Measurements from ENCODE around the gene ALKBH6.

DNA sequence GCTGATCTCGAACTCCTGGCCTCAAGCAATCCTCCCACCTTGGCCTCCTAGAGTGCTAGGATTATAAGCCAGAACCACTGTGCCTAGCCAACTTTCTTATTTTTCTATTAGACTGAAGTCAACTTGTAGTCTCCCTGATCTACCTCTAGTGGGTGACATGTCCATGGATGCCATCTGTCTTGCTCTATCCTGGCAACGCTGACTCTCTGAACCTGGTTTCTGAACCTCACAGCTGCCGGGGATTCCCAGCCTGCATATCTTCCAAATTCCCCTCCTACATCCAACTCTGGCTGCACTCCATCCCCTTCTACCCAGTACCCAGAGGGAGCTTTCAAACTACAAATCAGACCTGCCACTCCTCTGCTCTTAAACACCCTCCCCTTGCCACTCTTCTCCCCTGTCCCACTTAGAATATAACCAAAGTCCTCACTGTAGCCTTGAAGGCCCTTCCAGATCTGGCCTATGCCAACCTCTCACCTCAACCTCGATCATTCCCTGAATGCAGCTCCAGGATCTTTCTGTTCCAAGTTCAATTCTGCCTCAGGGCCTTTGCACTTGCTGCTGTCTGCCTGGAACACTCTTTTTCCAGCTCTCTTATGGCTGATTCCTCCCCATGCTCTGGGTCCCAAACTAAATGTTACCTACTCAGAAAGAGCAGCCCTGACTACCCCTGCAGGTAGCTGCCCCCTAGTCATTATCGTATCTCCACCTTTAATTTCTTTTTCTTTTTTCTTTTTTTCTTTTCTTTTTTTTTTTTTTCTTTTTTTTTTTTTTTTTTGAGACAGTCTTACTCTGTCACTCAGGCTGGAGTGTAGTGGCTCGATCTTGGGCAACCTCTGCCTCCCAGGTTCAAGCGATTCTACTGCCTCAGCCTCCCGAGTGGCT, 16.5 kb upstream of the ALKBH6 start:
- TF ChIP-seq, protein P1, sequence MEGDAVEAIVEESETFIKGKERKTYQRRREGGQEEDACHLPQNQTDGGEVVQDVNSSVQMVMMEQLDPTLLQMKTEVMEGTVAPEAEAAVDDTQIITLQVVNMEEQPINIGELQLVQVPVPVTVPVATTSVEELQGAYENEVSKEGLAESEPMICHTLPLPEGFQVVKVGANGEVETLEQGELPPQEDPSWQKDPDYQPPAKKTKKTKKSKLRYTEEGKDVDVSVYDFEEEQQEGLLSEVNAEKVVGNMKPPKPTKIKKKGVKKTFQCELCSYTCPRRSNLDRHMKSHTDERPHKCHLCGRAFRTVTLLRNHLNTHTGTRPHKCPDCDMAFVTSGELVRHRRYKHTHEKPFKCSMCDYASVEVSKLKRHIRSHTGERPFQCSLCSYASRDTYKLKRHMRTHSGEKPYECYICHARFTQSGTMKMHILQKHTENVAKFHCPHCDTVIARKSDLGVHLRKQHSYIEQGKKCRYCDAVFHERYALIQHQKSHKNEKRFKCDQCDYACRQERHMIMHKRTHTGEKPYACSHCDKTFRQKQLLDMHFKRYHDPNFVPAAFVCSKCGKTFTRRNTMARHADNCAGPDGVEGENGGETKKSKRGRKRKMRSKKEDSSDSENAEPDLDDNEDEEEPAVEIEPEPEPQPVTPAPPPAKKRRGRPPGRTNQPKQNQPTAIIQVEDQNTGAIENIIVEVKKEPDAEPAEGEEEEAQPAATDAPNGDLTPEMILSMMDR (IDR thresholded peaks at IDR 0.05; ENCODE audit: low read depth, low read length) = peak; percentile 9; the same call in 1 of the 2 replicates
- TF ChIP-seq EZH2phosphoT487 (IDR thresholded peaks at IDR 0.05; ENCODE audit: low read depth) = no peak

Measured in OCI-LY3 (cell line).